ENCODE data around the gene INPP5K. TPM values are rescaled to one million over a fixed set of nuclear protein-coding genes. Genes with fewer than 3 reads are reported as not detected.
A peak's percentile ranks its signal among the peaks of the same experiment; 100 is the strongest.

INPP5K gene
- total RNA-seq, 1 experiment from 2014 or later: 41.5 TPM

- DNase-seq (ENCODE audit: low read depth, low spot score): no peak
- in situ Hi-C loops (cut with HindIII; ENCODE audit: low pct_unique_long_range_greater_than_20kb, low sequenced_read_pairs): no loop called here
Measured at GRCh38 chr17:1478418-1478817, 38.0 kb downstream of the INPP5K start.

GRCh38 chr17:1475321-1475854 is 41.0 kb downstream of the INPP5K start:
- in situ Hi-C loops (cut with HindIII; ENCODE audit: low pct_unique_long_range_greater_than_20kb, low sequenced_read_pairs): no loop called here
- DNase-seq (ENCODE audit: low read depth, low spot score): no peak

- no peak for DNase-seq (ENCODE audit: low read depth, low spot score)
- in situ Hi-C loops (cut with HindIII; ENCODE audit: low pct_unique_long_range_greater_than_20kb, low sequenced_read_pairs): no loop called here
Measured at GRCh38 chr17:1474402-1475189, 41.8 kb downstream of the INPP5K start.

GRCh38 chr17:1473841-1474240 is 42.6 kb downstream of the INPP5K start:
- in situ Hi-C loops (cut with HindIII; ENCODE audit: low pct_unique_long_range_greater_than_20kb, low sequenced_read_pairs): no loop called here
- no peak for DNase-seq (ENCODE audit: low read depth, low spot score)

DNA sequence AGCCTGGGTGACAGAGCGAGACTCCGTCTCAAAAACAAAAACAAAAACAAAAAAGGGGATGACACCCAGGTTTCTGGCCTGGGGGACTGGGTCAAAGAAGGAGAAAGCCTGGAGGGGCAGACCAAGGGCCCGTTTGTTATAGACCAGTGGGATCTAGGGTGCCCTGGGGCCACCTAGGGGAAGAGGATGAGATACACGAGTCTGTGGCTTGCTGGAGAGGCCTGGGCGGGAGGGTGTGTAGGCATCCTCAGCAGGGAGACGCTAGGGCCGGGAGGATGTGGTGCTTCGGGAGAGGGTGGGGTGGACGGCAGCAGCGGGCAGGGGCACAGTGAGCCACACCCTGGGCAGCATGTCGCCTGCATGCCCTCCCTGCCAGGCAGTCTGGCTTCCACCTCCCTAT is 43.2 kb downstream of the INPP5K start:
- in situ Hi-C loops (cut with HindIII; ENCODE audit: low pct_unique_long_range_greater_than_20kb, low sequenced_read_pairs): no loop called here
- no peak for DNase-seq (ENCODE audit: low read depth, low spot score)

DNA sequence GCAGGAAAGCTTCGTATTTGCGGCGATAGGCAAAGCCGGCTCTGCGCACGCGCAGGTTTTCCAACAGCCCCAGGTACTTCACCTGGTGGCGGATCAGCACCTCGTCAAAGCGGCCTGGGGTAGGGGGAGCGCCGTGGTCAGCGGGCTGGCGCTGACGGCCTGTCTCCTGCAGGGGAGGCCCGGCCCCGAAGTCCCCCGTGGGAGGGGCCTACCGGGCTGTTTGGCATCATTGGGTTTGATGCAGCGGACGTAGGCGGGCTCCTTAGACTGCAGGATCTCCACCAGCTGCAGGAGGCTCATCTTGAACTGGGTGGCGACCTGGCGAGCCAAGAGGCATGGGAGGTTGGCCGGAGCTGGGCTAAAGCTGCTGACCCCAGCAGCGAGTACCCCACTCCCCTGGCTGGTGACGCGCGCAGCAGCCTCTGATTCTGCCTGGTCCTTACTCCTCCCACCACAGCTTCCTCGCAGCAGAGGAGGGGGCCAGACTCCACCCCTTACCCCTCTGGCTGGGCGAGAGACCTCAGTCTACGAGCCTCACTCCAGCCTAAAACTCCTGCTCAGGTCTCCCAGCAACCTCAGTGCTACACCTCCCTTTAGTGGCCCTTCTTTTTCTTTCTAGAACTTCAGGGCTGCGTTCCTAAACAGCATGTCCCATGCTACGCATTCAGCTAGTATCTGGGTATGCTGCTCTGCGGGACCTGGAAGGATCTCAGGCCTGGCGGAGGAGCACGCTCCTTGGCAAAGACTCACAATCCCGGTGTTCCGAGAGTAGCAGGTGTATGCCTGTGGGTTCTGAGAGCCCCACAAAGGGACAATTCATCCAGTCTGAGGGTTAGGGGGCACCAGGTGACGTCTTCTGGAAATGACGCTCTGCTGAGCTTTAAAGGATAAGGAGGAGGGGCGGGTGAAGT is 44.2 kb downstream of the INPP5K start:
- in situ Hi-C loops (cut with HindIII; ENCODE audit: low pct_unique_long_range_greater_than_20kb, low sequenced_read_pairs): no loop called here
- no peak for DNase-seq (ENCODE audit: low read depth, low spot score)

DNA sequence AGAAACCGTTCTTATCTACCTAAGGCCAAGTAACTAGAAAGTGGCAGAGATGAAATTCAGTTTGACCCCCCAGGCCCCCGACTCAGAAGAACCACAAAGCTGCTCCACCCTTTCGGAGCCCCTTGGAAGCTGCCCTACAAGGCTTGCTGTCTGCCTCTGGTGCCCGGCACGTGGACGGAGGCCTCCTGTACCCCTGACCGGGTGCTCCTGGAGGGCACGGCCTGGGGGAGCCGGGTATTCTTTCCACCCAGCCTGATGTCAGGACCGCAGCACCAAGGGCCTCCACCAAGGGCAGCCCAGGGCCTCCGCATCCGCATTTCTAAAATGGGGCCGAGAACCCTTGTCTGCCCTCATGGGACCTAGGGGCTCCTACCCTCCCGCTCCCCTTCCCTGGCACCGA is 44.9 kb downstream of the INPP5K start:
- in situ Hi-C loops (cut with HindIII; ENCODE audit: low pct_unique_long_range_greater_than_20kb, low sequenced_read_pairs): no loop called here
- DNase-seq (ENCODE audit: low read depth, low spot score): no peak

GRCh38 chr17:1470755-1471462 is 45.5 kb downstream of the INPP5K start:
- no peak for DNase-seq (ENCODE audit: low read depth, low spot score)
- in situ Hi-C loops (cut with HindIII; ENCODE audit: low pct_unique_long_range_greater_than_20kb, low sequenced_read_pairs): no loop called here

DNA sequence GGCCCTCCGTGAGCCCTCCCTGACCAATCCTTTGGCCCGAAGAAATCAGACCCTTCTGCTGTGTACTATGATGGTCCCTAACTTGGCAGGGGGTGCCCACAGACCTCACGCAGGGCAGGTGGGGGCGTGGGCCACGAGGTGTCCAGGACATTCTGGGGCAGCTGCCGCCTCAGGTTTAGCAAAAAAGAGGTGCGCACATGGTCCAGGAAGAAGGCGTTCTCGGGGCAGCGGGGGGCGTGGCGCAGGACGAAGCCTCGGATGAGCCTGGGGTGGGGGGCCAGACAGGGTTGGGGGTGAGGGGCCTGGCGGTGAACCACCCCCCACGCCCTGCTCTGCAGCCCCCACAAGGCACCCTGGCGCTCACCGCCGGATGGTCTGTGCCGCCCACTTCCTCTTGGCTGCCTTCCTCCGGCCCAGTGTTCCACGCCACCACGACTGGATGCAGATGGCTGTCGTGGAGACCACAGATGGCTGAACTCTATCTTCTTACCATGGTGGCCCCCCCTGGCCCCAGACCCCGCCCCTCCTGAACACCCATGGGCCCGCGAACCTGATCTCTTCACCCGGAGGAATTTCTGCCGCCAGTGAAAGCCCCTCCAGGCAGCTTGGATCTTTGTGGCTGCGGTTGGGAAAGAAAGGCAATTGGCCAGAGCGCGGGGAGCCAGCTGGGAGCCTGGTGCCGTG is 46.2 kb downstream of the INPP5K start:
- in situ Hi-C loops (cut with HindIII; ENCODE audit: low pct_unique_long_range_greater_than_20kb, low sequenced_read_pairs): no loop called here
- DNase-seq (ENCODE audit: low read depth, low spot score): no peak

DNA sequence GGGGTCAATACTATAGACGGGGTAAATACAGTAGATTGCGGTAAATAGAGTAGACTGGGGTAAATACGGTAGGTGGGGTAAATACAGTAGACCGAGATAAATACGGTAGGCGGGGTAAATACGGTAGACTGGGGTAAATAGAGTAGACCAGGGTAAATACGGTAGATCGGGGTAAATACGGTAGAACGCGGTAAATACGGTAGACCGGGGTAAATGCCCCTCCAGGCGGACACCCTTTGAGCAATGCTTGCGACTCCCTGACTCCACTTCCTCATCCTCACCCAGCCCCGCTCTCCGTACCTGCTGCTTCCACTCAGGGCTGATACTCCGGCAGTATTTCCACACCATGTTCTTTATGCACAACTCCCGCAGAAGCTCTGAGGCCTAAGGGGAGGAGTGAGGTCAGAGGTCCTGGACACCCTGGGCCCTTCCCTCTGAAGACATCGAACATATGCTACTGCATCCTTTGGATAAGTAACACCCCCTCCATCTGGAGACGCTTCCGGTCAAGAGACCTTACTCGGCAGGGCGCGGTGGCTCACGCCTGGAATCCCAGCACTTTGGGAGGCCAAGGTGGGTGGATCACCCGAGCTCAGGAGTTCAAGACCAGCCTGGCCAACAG is 47.1 kb downstream of the INPP5K start:
- in situ Hi-C loops (cut with HindIII; ENCODE audit: low pct_unique_long_range_greater_than_20kb, low sequenced_read_pairs): no loop called here
- peak; percentile 84 for DNase-seq (ENCODE audit: low read depth, low spot score)

- DNase-seq (ENCODE audit: low read depth, low spot score): no peak
- in situ Hi-C loops (cut with HindIII; ENCODE audit: low pct_unique_long_range_greater_than_20kb, low sequenced_read_pairs): no loop called here
Measured at GRCh38 chr17:1467898-1468492, 48.4 kb downstream of the INPP5K start.

DNA sequence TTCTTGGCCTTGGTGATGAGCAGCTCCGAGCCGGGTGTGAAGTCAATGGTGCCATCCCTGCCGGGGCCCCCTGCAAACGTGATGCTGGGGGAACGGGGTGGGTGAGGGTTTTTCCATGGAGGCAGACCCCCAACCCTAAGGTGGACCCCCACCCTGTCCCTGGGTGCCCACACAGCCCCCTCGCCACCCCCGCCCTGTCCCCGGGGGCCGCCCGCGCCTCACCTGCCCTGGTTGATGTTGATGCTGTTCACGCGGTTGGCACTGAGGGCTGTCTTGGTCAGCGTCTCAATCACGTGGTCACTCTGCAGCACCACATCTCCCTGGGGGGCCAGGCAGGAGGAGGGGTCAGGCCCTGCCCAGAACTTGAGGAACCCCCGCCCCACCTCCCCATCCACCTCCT is 49.2 kb downstream of the INPP5K start:
- in situ Hi-C loops (cut with HindIII; ENCODE audit: low pct_unique_long_range_greater_than_20kb, low sequenced_read_pairs): no loop called here
- no peak for DNase-seq (ENCODE audit: low read depth, low spot score)

GRCh38 chr17:1464186-1464585 is 52.2 kb downstream of the INPP5K start:
- in situ Hi-C loops (cut with HindIII; ENCODE audit: low pct_unique_long_range_greater_than_20kb, low sequenced_read_pairs): no loop called here
- no peak for DNase-seq (ENCODE audit: low read depth, low spot score)

DNA sequence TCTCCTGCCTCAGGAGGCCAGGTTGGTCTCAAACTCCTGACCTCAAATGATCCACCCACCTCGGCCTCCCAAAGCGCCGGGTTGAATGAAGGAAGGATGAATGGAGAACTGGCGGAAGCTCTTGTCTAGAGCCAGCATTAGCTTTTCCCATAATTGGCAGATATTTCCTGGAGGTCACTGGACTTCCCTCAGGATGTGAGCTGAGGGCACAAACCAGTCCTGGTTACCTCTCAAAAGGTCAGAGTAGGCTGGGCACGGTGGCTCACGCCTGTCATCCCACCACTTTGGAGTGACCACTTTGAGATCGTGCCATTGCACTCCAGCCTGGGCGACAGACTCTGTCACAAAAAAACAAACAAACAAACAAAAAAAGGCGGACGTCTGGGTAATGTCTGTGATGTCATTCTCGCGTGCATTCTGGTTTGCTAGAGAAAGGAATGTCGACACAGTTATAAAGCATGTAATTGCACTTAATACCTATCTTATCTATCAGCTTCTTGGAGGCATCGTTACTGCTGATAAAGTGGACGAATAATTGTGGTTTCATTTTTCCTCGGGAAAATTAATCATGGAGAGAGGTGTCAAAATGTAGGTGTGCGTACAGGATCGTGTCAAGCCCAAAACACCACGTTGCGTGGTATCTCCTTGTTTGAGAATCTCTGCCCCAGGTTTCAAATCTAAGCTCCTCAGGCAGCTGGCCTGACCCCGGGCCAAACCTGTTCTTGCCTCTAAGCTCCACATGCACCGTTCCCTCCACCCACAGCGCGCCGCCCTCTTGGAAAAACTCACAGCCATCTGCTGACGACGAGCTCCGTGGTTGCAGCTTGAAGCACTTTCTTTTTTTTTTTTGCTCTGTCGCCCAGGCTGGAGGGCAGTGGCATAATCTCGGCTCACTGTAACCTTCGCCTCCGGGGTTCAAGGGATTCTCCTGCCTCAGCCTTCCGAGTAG is 54.0 kb downstream of the INPP5K start:
- in situ Hi-C loops (cut with HindIII; ENCODE audit: low pct_unique_long_range_greater_than_20kb, low sequenced_read_pairs): no loop called here
- no peak for DNase-seq (ENCODE audit: low read depth, low spot score)

GRCh38 chr17:1461198-1461944 is 55.0 kb downstream of the INPP5K start:
- no peak for DNase-seq (ENCODE audit: low read depth, low spot score)
- in situ Hi-C loops (cut with HindIII; ENCODE audit: low pct_unique_long_range_greater_than_20kb, low sequenced_read_pairs): no loop called here
